GM19193 (cell line): ENCODE data around the gene MORN1.

ENCODE experiments used
- POLR2A ChIP-seq: IDR thresholded peaks from 4 replicates; pipeline ENCODE4 v1.6.1; 2011; ENCODE audit not compliant: insufficient read depth, insufficient read length; ENCODE audit errors: extremely low read depth

The MORN1 gene

GRCh38 chr1:2314803-2315673 lies 76.3 kb downstream of the MORN1 start:
- TF ChIP-seq POLR2A, result peak; percentile 34

DNA sequence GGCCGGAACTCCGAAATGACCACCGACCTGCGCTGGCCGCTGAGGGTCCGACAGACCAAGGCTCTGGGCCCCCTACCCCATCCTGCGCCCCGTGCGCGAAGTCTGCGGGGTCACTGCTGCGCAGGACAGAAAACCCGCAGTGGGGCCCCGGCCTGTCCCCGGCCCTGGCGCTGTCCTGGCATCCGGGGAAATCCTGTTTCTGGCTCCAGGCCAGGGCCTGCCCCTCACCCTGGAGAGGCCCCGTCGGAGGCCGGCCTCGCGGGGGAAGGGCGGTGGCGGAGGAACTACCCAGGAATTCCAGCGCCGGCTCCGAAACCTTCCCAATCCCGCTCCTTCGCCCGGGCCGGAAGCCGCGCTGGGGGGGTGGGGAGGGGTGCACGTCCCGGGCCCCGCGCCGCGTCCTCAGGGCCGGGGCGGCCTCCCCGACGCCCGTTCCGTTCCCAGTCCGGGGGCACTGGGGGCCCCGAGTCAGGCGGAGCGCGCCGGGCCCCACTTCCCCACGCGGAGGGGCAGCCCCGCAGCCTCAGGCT lies 77.0 kb downstream of the MORN1 start:
- no peak for TF ChIP-seq POLR2A

DNA sequence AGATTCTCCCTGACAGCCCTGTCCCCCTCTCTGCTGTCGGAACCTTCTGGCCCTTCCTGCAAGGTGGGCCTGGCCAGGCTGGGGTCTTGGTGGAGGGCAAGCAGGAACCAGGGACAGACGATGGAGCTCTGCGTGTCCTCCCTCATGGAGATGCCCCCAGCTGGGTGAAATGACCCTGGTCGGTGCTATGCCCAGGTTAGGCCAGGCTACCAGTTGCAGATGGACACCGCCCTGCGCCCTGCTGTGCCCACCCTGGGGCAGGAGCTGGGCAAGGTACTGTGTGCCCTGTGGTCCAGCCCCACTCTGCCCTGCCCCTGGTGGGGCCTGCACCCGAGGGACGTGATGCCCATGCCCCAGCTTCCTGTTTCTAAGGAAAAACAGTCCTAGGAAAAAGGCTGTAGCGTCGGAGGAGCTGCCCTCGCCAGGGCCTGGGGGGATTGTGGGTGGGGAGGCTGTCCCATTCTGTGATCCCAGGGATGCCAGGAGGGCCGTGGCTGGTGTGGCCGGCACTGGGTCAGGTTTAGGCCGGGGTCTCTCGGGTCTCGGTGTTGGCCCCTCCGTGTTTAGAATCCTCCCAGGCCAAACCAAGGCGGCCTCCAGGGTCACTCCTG lies 77.6 kb downstream of the MORN1 start:
- no peak for TF ChIP-seq POLR2A

DNA sequence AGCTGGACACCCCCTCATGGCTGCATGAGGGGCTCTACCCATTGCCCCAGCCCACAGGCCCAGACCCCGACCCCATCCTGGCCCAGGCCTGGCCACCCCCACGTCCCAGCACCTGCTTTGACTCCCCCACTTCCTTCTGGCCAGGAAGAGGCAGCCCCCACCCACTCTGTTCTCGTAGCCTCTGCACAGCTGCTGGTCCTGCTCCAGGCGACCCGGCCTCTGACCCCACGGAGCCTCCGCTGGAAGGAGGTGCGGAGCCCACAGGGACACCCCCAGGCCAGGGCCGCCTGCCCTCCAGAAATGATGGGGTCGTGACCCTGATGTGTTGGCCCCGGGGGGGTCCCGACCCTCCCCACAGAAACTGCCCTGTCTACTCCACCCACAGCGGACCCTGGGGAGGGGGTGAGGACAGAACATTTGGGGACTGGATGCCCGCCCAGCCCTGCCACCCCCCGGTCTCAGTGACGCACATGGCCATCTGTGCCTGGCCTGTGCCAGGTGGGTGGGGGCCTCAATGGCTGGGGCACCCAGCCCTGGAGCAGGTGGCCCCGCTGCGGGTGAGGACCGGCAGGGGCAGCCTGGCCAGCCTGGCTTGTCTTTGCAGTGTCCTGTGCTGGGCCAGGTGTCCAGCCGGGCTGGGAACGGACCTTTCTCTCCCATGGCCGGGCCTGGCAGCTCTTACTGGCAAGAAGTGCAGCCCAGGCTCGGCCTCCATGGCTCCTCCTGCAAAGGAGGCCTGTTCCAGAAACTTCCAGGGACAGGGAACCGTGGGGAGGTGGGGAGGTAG lies 78.6 kb downstream of the MORN1 start:
- no peak for TF ChIP-seq POLR2A

DNA sequence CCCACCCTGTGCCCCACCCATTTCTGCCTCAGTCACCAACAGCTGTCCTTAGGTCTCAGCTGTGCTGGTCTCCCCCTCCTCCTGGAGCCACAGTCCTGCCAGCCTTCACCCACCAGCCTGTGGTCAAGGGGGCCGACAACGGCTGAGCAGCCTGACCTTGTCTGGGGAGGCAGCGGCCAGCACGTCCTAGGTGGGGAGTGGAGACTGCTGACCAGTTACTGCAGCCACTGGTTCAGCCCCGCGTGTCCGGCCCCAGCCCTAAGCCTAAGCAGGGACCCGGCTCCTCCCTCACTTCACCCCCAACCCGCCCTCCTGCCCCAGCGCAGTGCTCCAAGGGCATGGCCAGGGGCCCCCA lies 79.2 kb downstream of the MORN1 start:
- no peak for TF ChIP-seq POLR2A

DNA sequence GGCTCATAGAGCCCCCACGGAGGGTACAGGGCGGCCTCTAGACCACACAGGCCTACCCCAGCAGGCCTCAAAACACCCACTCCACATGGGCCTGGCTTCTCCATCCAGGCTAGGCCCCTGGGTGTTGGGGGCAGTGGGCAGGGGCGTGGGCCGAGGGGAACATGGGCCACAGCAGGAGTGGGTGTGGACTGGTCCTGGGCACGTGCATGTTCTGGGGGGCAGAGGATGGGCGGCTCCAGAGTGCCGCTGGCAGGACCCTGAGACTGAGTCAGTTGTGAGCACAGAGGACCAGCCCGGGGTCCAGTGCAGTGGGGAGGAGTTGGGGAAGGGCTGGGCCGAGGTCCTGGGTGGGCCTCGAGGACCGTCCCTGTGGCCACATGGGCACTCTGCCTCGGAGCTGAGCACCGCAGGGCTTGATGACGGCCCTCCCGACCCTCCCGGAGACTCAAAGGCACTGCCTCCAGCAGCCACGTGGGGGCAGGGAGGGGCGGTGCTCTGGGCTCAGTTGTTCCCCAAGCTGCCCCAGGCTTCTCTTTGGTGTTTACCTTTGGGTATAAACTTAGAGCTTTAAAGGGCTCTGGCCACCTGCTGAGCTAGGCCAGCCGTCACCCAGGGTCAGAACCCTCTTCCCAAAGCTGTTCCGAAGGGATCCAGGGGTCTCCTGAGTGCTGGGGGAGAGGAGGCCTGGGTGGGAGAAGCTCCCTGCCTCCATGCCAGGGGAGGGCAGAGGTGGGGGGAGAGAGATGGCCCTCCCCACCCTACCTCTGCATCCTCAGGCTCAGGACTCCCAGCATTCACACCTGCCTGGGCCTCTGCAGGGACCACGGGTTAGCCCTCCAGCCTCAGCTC lies 79.9 kb downstream of the MORN1 start:
- TF ChIP-seq POLR2A, result no peak

- no peak for TF ChIP-seq POLR2A
These were observed 80.8 kb downstream of the MORN1 start for GRCh38 chr1:2310332-2311183.

DNA sequence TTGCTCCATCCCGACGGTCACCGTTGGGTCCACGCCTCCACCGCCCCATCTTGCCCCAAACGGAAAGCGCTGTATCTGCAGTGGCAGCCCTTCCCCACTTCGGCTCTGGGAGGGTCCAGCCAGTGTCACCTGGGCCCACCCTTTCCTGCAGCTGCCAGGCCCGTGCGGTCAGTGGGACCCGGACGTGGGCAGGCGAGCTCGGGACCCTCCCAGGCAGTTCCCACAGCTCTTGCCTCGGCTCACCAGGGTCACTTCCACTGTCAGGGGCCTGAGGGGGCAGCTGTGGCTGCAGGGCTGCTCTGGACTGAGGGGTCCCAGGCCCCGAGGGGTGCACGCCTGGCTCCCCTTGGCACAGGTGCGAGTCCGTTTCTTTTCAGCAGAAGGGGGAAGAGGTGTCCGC lies 82.5 kb downstream of the MORN1 start:
- no peak for TF ChIP-seq POLR2A

- no peak for TF ChIP-seq POLR2A
These were observed 83.4 kb downstream of the MORN1 start for GRCh38 chr1:2307972-2308371.

DNA sequence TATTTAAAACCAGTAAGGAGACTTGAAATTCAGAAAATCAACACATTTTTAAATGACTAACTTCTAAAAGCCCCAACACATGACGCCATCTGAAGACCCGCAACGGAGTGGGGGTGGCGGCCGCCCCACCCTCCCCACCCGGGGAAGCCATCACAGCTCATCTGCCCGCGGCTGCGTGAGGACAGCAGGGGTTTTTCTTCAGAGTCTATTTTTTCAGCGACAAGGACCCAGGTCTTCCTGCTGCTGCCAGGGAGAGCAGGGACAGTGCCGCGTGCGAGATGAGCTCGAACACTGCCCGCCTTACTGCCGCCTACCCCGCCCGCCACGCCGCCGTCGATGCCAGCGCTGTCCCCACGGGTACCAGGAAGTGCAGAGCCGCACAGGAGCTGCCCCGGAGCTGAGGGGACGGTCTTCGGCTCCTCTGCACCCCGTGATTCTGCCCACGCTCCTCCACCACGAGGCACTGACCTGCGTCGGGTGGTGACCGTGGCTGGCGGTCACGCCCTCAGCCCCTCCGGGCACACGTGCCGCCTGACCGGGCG lies 84.2 kb downstream of the MORN1 start:
- no peak for TF ChIP-seq POLR2A

DNA sequence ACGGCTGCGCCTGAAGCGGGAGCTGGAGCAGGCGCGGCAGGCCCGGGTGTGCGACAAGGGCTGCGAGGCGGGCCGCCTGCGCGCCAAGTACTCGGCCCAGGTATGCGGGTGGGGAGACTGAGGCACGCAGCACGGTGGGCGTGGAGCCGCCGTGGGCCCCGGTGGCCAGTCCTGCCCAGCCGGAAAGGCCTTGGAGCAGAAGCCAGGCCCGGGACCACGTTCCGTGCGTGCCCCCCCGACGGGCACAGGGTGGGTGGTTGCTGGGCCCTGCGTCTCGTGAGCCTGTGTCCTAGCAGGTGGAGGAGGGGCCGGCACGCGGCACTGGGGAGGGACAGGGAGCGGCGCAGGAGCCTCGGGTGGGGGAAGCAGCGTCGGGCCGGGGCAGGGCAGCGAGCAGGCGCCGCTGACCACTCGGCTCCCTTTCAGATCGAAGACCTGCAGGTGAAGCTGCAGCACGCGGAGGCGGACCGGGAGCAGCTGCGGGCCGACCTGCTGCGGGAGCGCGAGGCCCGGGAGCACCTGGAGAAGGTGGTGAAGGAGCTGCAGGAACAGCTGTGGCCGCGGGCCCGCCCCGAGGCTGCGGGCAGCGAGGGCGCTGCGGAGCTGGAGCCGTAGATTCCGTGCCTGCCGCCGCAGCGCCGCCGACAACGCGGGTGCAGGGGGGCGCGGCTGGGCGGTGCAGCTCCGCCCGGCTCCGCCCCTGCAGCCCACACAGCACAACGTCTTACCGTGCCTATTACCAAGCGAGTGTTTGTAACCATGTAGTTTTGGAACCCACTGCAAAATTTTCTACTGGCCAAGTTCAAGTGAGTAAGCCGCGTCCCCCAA lies 85.0 kb downstream of the MORN1 start:
- no peak for TF ChIP-seq POLR2A

- TF ChIP-seq POLR2A, result no peak
These were observed 86.3 kb downstream of the MORN1 start for GRCh38 chr1:2304921-2305681.
